Measurements from ENCODE around the gene CEP350.

DNA sequence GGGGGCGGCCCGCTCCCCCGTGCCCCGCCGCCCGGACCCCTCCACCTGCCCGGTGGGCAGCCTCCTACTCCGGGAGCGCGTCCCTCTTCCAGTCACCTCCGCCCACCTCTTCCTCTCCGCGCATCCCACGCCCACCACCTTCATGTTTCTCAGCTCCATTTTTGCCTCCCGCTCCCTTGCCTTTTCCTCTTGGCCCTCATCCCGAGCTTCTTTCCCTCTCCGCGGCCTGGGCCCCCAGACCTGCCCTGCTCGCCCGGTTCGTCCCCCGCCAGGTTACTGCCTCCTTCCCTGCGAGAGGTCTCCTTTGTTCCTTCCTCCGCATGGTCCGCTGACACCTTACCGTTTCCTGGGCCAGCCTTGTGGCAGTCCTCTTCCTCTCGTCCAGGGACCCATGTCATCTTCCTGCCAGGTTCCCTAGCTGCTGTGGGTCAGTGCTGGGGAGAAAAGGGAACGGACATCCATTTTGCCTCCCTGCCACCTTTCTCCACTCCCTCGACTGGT is 200.6 kb downstream of the CEP350 start:
- TF ChIP-seq, protein P1, sequence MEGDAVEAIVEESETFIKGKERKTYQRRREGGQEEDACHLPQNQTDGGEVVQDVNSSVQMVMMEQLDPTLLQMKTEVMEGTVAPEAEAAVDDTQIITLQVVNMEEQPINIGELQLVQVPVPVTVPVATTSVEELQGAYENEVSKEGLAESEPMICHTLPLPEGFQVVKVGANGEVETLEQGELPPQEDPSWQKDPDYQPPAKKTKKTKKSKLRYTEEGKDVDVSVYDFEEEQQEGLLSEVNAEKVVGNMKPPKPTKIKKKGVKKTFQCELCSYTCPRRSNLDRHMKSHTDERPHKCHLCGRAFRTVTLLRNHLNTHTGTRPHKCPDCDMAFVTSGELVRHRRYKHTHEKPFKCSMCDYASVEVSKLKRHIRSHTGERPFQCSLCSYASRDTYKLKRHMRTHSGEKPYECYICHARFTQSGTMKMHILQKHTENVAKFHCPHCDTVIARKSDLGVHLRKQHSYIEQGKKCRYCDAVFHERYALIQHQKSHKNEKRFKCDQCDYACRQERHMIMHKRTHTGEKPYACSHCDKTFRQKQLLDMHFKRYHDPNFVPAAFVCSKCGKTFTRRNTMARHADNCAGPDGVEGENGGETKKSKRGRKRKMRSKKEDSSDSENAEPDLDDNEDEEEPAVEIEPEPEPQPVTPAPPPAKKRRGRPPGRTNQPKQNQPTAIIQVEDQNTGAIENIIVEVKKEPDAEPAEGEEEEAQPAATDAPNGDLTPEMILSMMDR (CRISPR knock-in tag; IDR thresholded peaks at IDR 0.05): no peak
- no peak for TF ChIP-seq ZNF329 (CRISPR knock-in tag; IDR thresholded peaks at IDR 0.05; ENCODE audit: low read depth)
- TF ChIP-seq, protein P2, sequence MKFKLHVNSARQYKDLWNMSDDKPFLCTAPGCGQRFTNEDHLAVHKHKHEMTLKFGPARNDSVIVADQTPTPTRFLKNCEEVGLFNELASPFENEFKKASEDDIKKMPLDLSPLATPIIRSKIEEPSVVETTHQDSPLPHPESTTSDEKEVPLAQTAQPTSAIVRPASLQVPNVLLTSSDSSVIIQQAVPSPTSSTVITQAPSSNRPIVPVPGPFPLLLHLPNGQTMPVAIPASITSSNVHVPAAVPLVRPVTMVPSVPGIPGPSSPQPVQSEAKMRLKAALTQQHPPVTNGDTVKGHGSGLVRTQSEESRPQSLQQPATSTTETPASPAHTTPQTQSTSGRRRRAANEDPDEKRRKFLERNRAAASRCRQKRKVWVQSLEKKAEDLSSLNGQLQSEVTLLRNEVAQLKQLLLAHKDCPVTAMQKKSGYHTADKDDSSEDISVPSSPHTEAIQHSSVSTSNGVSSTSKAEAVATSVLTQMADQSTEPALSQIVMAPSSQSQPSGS (CRISPR knock-in tag; IDR thresholded peaks at IDR 0.05): no peak
- TF ChIP-seq, protein P3, sequence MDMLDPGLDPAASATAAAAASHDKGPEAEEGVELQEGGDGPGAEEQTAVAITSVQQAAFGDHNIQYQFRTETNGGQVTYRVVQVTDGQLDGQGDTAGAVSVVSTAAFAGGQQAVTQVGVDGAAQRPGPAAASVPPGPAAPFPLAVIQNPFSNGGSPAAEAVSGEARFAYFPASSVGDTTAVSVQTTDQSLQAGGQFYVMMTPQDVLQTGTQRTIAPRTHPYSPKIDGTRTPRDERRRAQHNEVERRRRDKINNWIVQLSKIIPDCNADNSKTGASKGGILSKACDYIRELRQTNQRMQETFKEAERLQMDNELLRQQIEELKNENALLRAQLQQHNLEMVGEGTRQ (IDR thresholded peaks at IDR 0.05; ENCODE audit: low read depth, low read length): no peak
- TF ChIP-seq, protein P3 (CRISPR knock-in tag; IDR thresholded peaks at IDR 0.05; ENCODE audit: borderline replicate concordance): no peak
- TF ChIP-seq, protein P4, sequence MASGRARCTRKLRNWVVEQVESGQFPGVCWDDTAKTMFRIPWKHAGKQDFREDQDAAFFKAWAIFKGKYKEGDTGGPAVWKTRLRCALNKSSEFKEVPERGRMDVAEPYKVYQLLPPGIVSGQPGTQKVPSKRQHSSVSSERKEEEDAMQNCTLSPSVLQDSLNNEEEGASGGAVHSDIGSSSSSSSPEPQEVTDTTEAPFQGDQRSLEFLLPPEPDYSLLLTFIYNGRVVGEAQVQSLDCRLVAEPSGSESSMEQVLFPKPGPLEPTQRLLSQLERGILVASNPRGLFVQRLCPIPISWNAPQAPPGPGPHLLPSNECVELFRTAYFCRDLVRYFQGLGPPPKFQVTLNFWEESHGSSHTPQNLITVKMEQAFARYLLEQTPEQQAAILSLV (CRISPR knock-in tag; IDR thresholded peaks at IDR 0.05; ENCODE audit: borderline replicate concordance): no peak
- TF ChIP-seq, protein P5, sequence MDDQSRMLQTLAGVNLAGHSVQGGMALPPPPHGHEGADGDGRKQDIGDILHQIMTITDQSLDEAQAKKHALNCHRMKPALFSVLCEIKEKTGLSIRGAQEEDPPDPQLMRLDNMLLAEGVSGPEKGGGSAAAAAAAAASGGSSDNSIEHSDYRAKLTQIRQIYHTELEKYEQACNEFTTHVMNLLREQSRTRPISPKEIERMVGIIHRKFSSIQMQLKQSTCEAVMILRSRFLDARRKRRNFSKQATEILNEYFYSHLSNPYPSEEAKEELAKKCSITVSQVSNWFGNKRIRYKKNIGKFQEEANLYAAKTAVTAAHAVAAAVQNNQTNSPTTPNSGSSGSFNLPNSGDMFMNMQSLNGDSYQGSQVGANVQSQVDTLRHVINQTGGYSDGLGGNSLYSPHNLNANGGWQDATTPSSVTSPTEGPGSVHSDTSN (CRISPR knock-in tag; IDR thresholded peaks at IDR 0.05; ENCODE audit: borderline replicate concordance): no peak
- no peak for TF ChIP-seq ZNF878 (CRISPR knock-in tag; IDR thresholded peaks at IDR 0.05)
